ENCODE results near the gene NT5C3B.

Gene NT5C3B

GRCh38 chr17:41787021-41787418 is 49.0 kb downstream of the NT5C3B start:
- peak overlapping the region in 1 of 2 donors; percentile 6 for H3K4me3 ChIP-seq (ENCODE audit: low read depth in 1 of 2, low read length in 2 of 2)
- H3K27ac ChIP-seq (ENCODE audit: low read length) = peak overlapping the region; percentile 17
- H3K4me1 ChIP-seq (ENCODE audit: control insufficient read depth in 1 of 2, insufficient read depth in 2 of 2, low read length in 2 of 2) = peaks cover 3 to 38% of the 10 kb centered on the region in 2 donors
- H3K36me3 ChIP-seq (ENCODE audit: control insufficient read depth in 1 of 2, insufficient read depth in 2 of 2, low read length in 2 of 2) = no peaks in the 10 kb centered on the region
- no peaks in the 10 kb centered on the region for H3K9me3 ChIP-seq (ENCODE audit: control insufficient read depth in 1 of 2, low read length in 2 of 2)
- no peaks in the 10 kb centered on the region for H3K27me3 ChIP-seq (ENCODE audit: low read depth, low read length)

GRCh38 chr17:41786227-41787020 is 49.6 kb downstream of the NT5C3B start, which contains the start of gene JUP:
Gene JUP (minus strand): TSS chr17:41786711. CDS start chr17:41771854, 14,857 bp downstream.
- H3K27ac ChIP-seq (ENCODE audit: low read length) = peak within 1 kb of the TSS; percentile 84
- H3K4me3 ChIP-seq (ENCODE audit: low read depth in 1 of 2, low read length in 2 of 2) = peak within 1 kb of the TSS; percentile 53 to 82
- H3K9me3 ChIP-seq (ENCODE audit: control insufficient read depth in 1 of 2, low read length in 2 of 2) = no peaks in the 10 kb centered on the region
- peaks cover 3 to 39% of the 10 kb centered on the region in 2 donors for H3K4me1 ChIP-seq (ENCODE audit: control insufficient read depth in 1 of 2, insufficient read depth in 2 of 2, low read length in 2 of 2)
- H3K36me3 ChIP-seq (ENCODE audit: control insufficient read depth in 1 of 2, insufficient read depth in 2 of 2, low read length in 2 of 2) = no peaks in the 10 kb centered on the region
- no peaks in the 10 kb centered on the region for H3K27me3 ChIP-seq (ENCODE audit: low read depth, low read length)

- Histone ChIP-seq H3K9me3 (ENCODE audit: control insufficient read depth in 1 of 2, low read length in 2 of 2) (no peaks in the 10 kb centered on the region), H3K4me3 (ENCODE audit: low read depth in 1 of 2, low read length in 2 of 2) (peak overlapping the region; percentile 53 to 82), H3K36me3 (ENCODE audit: control insufficient read depth in 1 of 2, insufficient read depth in 2 of 2, low read length in 2 of 2) (no peaks in the 10 kb centered on the region), H3K4me1 (ENCODE audit: control insufficient read depth in 1 of 2, insufficient read depth in 2 of 2, low read length in 2 of 2) (peaks cover 3 to 39% of the 10 kb centered on the region in 2 donors), H3K27me3 (ENCODE audit: low read depth, low read length) (no peaks in the 10 kb centered on the region), H3K27ac (ENCODE audit: low read length) (peak overlapping the region; percentile 84)
These were observed 50.2 kb downstream of the NT5C3B start for GRCh38 chr17:41785859-41786226.

- Histone ChIP-seq H3K9me3 (ENCODE audit: control insufficient read depth in 1 of 2, low read length in 2 of 2) (no peaks in the 10 kb centered on the region), H3K4me3 (ENCODE audit: low read depth in 1 of 2, low read length in 2 of 2) (peak overlapping the region; percentile 53 to 82), H3K27ac (ENCODE audit: low read length) (peak overlapping the region; percentile 84), H3K27me3 (ENCODE audit: low read depth, low read length) (no peaks in the 10 kb centered on the region), H3K36me3 (ENCODE audit: control insufficient read depth in 1 of 2, insufficient read depth in 2 of 2, low read length in 2 of 2) (no peaks in the 10 kb centered on the region), H3K4me1 (ENCODE audit: control insufficient read depth in 1 of 2, insufficient read depth in 2 of 2, low read length in 2 of 2) (peaks cover 3 to 39% of the 10 kb centered on the region in 2 donors)
These were observed 50.8 kb downstream of the NT5C3B start for GRCh38 chr17:41785091-41785858.

GRCh38 chr17:41784207-41784744 is 51.8 kb downstream of the NT5C3B start:
- Histone ChIP-seq H3K27ac (ENCODE audit: low read length) (peak overlapping the region; percentile 84), H3K27me3 (ENCODE audit: low read depth, low read length) (no peaks in the 10 kb centered on the region), H3K4me1 (ENCODE audit: control insufficient read depth in 1 of 2, insufficient read depth in 2 of 2, low read length in 2 of 2) (peaks cover 3 to 43% of the 10 kb centered on the region in 2 donors), H3K36me3 (ENCODE audit: control insufficient read depth in 1 of 2, insufficient read depth in 2 of 2, low read length in 2 of 2) (no peaks in the 10 kb centered on the region), H3K4me3 (ENCODE audit: low read depth in 1 of 2, low read length in 2 of 2) (peak overlapping the region; percentile 53 to 82), H3K9me3 (ENCODE audit: control insufficient read depth in 1 of 2, low read length in 2 of 2) (no peaks in the 10 kb centered on the region)

GRCh38 chr17:41782142-41782541 is 53.9 kb downstream of the NT5C3B start:
- Histone ChIP-seq H3K27ac (ENCODE audit: low read length) (peak overlapping the region; percentile 45), H3K9me3 (ENCODE audit: control insufficient read depth in 1 of 2, low read length in 2 of 2) (no peaks in the 10 kb centered on the region), H3K4me3 (ENCODE audit: low read depth in 1 of 2, low read length in 2 of 2) (no peak overlapping the region), H3K4me1 (ENCODE audit: control insufficient read depth in 1 of 2, insufficient read depth in 2 of 2, low read length in 2 of 2) (peaks cover 3 to 53% of the 10 kb centered on the region in 2 donors), H3K36me3 (ENCODE audit: control insufficient read depth in 1 of 2, insufficient read depth in 2 of 2, low read length in 2 of 2) (no peaks in the 10 kb centered on the region), H3K27me3 (ENCODE audit: low read depth, low read length) (no peaks in the 10 kb centered on the region)

GRCh38 chr17:41781404-41782110 is 54.5 kb downstream of the NT5C3B start:
- Histone ChIP-seq H3K27ac (ENCODE audit: low read length) (peak overlapping the region; percentile 45), H3K4me3 (ENCODE audit: low read depth in 1 of 2, low read length in 2 of 2) (no peak overlapping the region), H3K9me3 (ENCODE audit: control insufficient read depth in 1 of 2, low read length in 2 of 2) (no peaks in the 10 kb centered on the region)

GRCh38 chr17:41779954-41780353 is 56.1 kb downstream of the NT5C3B start:
- Histone ChIP-seq H3K36me3 (ENCODE audit: control insufficient read depth in 1 of 2, insufficient read depth in 2 of 2, low read length in 2 of 2) (no peaks in the 10 kb centered on the region), H3K4me3 (ENCODE audit: low read depth in 1 of 2, low read length in 2 of 2) (no peak overlapping the region), H3K27me3 (ENCODE audit: low read depth, low read length) (no peaks in the 10 kb centered on the region), H3K4me1 (ENCODE audit: control insufficient read depth in 1 of 2, insufficient read depth in 2 of 2, low read length in 2 of 2) (peaks cover 3 to 57% of the 10 kb centered on the region in 2 donors), H3K9me3 (ENCODE audit: control insufficient read depth in 1 of 2, low read length in 2 of 2) (no peaks in the 10 kb centered on the region), H3K27ac (ENCODE audit: low read length) (no peak overlapping the region)

More at GRCh38 chr17:41781404-41782110, 54.5 kb downstream of the NT5C3B start:
- Histone ChIP-seq H3K36me3 (ENCODE audit: control insufficient read depth in 1 of 2, insufficient read depth in 2 of 2, low read length in 2 of 2) (no peaks in the 10 kb centered on the region), H3K4me1 (ENCODE audit: control insufficient read depth in 1 of 2, insufficient read depth in 2 of 2, low read length in 2 of 2) (peaks cover 3 to 59% of the 10 kb centered on the region in 2 donors), H3K27me3 (ENCODE audit: low read depth, low read length) (no peaks in the 10 kb centered on the region)

GRCh38 chr17:41777574-41778188 is 58.4 kb downstream of the NT5C3B start:
- H3K4me1 ChIP-seq (ENCODE audit: control insufficient read depth in 1 of 2, insufficient read depth in 2 of 2, low read length in 2 of 2) = peaks cover 8 to 54% of the 10 kb centered on the region in 2 donors
- no peak overlapping the region for H3K4me3 ChIP-seq (ENCODE audit: low read depth in 1 of 2, low read length in 2 of 2)
- no peaks in the 10 kb centered on the region for H3K27me3 ChIP-seq (ENCODE audit: low read depth, low read length)
- H3K27ac ChIP-seq (ENCODE audit: low read length) = peak overlapping the region; percentile 86
- H3K9me3 ChIP-seq (ENCODE audit: control insufficient read depth in 1 of 2, low read length in 2 of 2) = no peaks in the 10 kb centered on the region
- H3K36me3 ChIP-seq (ENCODE audit: control insufficient read depth in 1 of 2, insufficient read depth in 2 of 2, low read length in 2 of 2) = no peaks in the 10 kb centered on the region

- Histone ChIP-seq H3K27me3 (ENCODE audit: low read depth, low read length) (no peaks in the 10 kb centered on the region), H3K36me3 (ENCODE audit: control insufficient read depth in 1 of 2, insufficient read depth in 2 of 2, low read length in 2 of 2) (no peaks in the 10 kb centered on the region), H3K27ac (ENCODE audit: low read length) (peak overlapping the region; percentile 86), H3K4me1 (ENCODE audit: control insufficient read depth in 1 of 2, insufficient read depth in 2 of 2, low read length in 2 of 2) (peaks cover 12 to 54% of the 10 kb centered on the region in 2 donors), H3K9me3 (ENCODE audit: control insufficient read depth in 1 of 2, low read length in 2 of 2) (no peaks in the 10 kb centered on the region), H3K4me3 (ENCODE audit: low read depth in 1 of 2, low read length in 2 of 2) (no peak overlapping the region)
These were observed 58.9 kb downstream of the NT5C3B start for GRCh38 chr17:41777157-41777573.
